Measurements from ENCODE around the gene NUP62.
"Not testable (repeated sequence)": the region's sequence is repeated elsewhere in the genome, so short reads cannot be mapped to it uniquely, and the experiment has no call there.

NUP62 gene

DNA sequence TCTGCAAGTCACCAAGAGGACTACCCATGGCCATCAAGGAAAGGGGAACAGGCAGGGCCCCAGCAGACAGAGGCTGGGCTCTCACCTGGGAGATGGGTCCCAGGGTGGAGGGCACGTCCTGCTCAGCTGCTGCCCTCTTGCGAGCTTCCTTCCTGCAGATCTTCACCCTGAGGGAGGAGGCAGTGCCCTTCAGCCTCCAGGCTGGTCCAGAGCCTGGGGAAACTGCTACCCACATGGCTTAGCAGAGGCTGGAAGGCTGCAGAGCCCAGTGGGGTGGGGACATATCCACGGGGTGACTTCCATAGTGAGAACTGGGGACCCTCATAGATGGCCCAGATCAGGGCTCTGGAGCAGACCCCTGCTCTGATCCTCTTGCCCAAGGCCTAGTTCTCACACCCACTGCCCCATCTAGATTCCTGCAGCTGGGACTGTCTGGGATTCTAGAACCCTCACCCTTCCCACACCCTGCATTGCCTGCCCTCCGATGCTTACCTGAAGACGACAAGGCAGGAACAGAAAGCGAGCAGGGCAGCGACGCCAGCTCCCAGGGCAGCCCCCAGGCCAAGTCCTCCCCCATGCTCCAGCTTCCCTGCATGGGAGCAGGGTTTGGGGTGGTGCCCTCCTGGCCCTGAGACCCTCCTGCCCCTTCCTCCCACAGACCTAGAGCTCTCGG is 22.6 kb upstream of the NUP62 start:
- no peak for DNase-seq (ENCODE audit: low read depth)

- no peak for DNase-seq (ENCODE audit: low read depth)
Observed at GRCh38 chr19:49950956-49951526, 21.7 kb upstream of the NUP62 start.

DNA sequence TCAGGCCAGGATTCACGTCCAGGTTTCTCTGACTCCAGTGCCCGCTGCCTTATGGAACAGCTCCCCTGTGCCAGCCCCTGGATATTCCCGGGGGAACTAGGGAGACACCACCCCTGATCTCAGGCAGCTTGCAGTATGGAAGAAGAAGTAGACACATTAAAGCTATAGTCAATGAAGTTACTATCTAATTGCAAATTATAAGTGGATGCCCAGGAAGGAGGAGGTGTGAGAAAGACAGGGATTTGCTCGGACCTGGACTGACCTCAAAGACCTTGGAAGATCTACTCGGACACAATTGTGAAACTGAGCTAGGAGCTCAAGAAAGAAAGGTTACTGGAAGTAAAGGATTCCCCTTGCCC is 21.3 kb upstream of the NUP62 start:
- no peak for DNase-seq (ENCODE audit: low read depth)

- DNase-seq (ENCODE audit: low read depth) = peak; percentile 36
Observed at GRCh38 chr19:49949742-49950589, 20.7 kb upstream of the NUP62 start.

DNA sequence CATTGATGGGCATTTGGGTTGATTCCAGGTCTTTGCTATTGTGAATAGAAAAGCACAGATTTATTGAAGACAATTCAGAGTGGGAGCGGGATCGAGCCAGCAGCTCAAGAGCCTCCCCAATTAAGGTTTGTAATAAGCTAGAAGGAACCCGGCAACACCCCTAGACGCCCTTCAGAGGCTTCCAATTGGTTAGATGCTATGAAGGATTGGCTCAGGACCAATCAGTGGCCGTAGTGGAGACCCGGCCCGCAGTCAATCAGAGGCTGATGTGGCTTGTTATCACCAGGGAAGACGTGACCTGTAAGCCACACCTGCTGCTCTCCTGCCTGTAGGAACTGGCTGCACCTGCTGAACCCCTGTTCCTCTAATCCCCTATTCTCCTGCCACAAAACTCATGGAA is 17.1 kb upstream of the NUP62 start:
- no peak for DNase-seq (ENCODE audit: low read depth)

DNA sequence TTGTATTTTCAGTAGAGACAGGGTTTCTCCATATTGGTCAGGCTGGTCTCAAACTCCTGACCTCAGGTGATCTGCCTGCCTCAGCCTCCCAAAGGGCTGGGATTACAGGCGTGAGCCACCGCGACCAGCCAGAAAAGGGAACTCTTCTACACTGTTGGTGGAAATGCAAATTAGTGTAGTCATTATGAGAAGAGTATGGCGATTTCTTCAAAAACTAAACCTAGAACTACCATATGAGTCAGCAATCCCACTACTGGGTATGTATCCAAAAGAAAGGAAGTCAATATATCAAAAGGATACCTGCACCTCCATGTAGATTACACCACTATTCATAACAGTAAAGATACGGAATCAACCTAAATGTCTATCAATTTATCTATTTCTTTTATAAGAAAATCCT is 15.3 kb upstream of the NUP62 start:
- not testable (repeated sequence) for DNase-seq (ENCODE audit: low read depth)

DNA sequence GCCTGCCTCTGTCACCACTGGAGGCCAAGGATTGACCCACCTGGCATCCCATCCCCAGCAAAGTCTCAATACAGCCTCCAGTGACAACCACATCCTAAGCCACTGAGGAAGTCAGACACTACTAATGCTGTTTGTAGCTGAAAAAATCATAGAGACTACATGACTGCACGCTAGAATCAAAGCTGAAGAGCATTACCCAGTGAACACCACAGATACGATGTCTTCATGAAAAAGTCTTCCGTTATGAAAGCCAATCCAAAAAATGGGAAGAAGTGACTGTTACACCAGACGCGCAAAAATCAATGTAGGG is 11.1 kb upstream of the NUP62 start:
- DNase-seq (ENCODE audit: low read depth) = no peak

GRCh38 chr19:49939721-49940481 is 10.6 kb upstream of the NUP62 start:
- DNase-seq (ENCODE audit: low read depth) = no peak

DNA sequence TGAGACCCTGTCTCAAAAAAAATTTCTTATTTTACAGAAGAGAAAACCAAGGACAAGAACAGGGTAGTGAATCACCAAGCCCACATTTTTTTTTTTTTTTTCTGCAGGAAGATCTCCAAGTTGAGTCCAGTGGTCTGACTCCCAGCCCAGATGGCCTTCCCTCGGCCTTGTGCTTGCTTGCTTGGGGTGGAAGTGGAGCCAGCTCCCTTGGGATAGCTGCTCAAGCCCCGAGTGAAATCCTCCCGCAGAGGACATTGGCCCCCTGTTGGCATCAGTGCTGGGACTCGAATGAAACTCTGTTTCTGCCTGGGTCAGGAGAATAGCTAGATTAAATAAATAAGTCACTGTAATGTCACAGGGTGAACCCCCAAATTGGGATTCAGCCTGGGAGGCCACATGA is 9.4 kb upstream of the NUP62 start:
- no peak for DNase-seq (ENCODE audit: low read depth)

GRCh38 chr19:49937750-49938381 is 8.6 kb upstream of the NUP62 start:
- peak; percentile 35 for DNase-seq (ENCODE audit: low read depth)

GRCh38 chr19:49936549-49936948 is 7.2 kb upstream of the NUP62 start:
- no peak for DNase-seq (ENCODE audit: low read depth)

- no peak for DNase-seq (ENCODE audit: low read depth)
Observed at GRCh38 chr19:49933643-49934042, 4.3 kb upstream of the NUP62 start.

- DNase-seq (ENCODE audit: low read depth) = no peak
Observed at GRCh38 chr19:49932731-49933131, 3.4 kb upstream of the NUP62 start.

GRCh38 chr19:49932041-49932451 is 2.7 kb upstream of the NUP62 start:
- no peak for DNase-seq (ENCODE audit: low read depth)

DNA sequence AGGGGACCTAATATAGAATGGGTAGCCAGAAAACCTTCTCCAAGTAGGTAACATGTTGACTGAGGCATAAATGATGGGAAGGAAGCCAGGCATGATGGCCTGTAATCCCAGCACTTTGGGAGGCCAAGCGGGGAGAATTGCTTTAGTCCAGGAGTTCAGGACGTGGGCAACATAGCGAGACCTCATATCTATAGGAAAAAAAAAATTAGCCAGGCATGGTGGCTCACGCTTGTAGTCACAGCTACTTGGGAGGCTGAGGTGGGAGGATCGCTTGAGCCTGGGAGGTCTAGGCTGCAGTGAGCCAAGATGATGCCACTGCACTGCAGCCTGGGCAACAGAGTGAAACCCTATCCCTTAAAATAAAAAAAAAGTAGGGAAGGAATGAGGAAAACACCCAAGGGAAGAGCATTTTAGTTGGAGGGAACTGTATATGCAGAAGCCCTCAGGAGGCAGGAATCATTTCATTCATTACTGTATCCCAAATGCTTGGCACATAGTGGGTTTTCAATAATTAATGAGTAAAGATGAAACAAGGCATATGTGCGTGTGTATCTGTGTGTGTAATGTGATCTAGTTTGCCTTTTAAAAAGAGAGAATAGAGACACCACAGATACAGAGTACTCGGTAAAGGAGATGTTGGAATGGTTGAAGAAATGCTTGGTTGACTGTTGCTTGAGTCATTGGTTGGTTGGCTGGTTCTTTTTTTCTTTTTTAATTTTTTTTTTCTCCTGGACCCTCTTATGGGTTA is 2.2 kb upstream of the NUP62 start:
- DNase-seq (ENCODE audit: low read depth) = no peak

GRCh38 chr19:49930483-49931011 is 1.2 kb upstream of the NUP62 start:
- no peak for DNase-seq (ENCODE audit: low read depth)

GRCh38 chr19:49929611-49930482 is 543 bp upstream of the NUP62 start:
- DNase-seq (ENCODE audit: low read depth) = peak; percentile 88

GRCh38 chr19:49927526-49928264 is 1.6 kb downstream of the NUP62 start:
- DNase-seq (ENCODE audit: low read depth) = no peak

- DNase-seq (ENCODE audit: low read depth) = no peak
Observed at GRCh38 chr19:49926515-49926914, 2.8 kb downstream of the NUP62 start.

GRCh38 chr19:49925486-49925885 is 3.8 kb downstream of the NUP62 start:
- DNase-seq (ENCODE audit: low read depth) = no peak

All from stromal cell of bone marrow (primary cell).